ENCODE results near the gene SHISA9.

SHISA9 gene

DNA sequence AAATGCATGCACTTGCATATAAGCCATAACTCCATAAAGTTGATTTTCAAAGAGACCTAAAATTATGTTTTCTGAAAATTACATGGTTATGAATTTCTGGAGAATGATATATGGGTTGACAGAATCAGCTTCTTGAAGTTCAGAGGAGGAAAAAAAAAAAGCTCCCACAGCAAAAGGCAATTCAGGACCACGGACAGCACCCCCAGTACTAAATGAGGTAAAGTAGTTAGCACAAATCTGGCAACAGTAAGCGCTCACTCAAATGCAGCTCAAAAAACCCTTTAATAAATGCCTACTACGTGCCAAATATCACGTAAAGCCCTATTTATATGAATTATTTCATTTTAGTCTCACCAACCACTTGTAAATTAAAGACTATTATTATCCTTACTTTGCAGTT lies 135.2 kb downstream of the SHISA9 start:
- no peak for DNase-seq

DNA sequence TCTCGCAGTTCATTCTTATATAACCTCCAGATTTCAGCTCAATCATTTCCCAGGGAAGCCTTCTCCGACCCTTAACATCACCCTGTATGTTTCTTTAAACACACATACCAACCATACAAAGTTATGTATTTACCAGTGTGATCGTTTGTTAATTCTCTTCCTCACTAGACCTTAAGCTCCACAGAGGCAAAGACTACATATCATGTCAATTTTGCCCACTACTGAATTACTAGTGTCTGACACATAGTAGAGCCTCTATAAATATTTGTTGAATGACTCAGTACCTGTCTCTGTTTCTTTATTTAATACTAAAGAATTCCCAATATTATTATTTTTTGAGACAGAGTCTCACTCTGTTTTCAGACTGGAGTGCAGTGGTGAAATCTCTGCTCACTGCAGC lies 137.2 kb downstream of the SHISA9 start:
- DNase-seq = no peak

DNA sequence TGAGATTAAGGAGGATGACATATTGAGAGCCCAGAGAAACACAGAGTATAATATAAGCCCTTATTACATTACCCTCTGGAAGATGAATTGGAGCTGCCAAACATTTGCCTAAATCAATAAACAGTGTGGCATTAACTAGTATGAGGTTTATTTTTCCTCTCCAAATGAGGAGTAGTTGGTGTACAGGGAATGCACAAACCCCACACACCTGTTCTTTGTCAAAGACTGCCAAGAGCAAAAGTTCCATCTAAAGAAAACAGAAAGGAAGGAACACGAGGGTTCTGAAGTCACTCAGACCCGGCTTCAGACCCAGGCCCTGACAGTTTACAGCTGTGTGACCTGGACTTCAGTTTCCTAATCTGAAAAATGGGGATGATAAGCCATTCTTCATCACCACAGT lies 138.1 kb downstream of the SHISA9 start:
- no peak for DNase-seq

DNA sequence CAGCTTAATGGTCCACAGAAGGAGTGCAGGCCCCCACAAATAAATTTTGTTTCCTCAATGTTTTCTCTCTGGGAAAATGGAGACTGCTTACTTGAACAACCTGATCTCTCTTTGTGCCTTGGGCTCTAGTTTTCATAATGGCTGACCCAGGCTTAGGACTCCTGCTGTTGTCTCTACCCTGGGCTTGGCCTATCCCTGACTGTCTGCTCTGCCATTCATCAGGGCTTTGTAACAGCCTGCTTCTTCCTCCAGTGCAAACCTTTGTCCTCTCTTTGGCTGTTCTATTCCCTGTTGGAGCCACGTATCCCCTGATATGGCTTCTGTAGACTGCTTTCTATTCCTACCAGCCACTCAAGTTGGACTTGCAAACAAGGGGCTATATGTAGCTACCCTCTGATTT lies 139.8 kb downstream of the SHISA9 start:
- no peak for DNase-seq

GRCh38 chr16:13041646-13042290 lies 140.4 kb downstream of the SHISA9 start:
- DNase-seq = no peak

DNA sequence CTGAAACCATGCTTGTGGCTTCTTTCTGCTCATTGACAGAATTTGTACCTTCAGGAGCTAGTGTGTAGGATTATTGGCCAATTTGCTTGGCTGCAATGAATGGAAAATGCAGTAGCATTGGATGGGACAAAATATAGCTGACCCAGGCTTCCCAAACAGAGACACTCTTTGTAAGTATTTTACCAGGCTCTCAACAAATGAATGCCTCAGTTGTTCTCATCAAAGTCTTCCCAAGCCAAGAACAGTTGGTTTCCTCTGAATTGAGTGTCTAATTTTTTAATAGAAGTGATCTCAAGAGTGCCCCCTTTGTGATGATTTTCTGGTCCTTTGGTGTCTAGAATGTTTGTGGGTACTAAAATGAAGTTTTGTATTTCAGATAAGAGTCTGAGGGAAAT lies 140.9 kb downstream of the SHISA9 start:
- no peak for DNase-seq

DNA sequence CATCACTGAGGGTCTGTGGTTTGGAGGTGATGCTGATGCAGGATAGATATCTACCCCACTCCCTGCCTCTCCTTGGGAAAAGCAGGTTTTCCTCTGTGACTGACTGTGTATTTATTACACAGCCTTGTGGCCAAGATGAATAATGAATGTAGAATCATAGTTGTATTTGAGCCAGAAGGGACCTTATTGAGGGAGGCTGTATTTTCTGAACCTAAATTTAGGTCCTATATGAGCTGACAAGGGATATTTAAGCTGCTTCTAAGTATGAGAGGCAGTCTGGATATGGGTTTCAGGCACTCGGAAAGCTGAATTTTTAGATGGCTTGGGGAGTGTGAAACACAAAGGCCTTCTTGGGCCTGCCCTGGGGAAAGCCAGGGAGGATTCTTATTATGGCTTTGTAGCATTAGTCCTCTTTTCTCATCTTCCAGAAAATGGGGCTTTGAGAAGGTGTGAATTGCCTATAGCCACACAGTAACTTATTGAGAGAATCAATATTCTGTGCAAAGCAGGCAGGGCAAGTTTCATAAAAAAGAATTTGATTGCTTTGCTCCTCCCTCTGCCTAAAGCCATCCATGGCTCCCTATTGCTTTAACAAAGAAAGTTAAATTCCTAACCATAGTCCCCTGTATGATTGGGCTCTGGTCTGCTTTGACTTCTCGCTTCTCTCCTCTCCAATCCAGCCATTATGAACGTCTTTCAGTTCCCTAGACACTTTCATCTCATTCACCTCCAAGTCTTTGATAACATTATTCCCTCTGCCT lies 144.8 kb downstream of the SHISA9 start:
- no peak for DNase-seq

DNA sequence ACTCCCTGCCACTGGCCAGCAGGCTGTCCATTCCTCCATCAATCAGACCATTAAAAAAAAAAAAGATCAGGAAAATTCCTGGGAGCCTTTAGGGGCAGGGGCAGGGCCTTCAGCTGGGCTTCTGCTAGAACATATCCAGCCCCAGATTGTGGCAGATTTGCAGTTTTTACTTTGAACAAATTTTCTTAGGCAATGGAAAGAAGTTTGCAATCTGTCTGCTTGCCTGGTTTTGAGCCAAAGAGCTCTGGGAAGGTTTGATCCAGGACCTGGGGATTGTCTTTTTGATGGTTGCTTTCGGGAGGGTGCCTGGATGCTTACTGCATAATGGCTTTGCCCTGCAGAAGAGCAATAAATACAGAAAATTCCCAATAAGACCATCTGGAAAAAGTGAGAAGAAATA lies 145.9 kb downstream of the SHISA9 start:
- no peak for DNase-seq

- DNase-seq = no peak
Measured at GRCh38 chr16:13049688-13050087, 148.3 kb downstream of the SHISA9 start.

GRCh38 chr16:13052431-13052830 lies 151.0 kb downstream of the SHISA9 start:
- no peak for DNase-seq

DNA sequence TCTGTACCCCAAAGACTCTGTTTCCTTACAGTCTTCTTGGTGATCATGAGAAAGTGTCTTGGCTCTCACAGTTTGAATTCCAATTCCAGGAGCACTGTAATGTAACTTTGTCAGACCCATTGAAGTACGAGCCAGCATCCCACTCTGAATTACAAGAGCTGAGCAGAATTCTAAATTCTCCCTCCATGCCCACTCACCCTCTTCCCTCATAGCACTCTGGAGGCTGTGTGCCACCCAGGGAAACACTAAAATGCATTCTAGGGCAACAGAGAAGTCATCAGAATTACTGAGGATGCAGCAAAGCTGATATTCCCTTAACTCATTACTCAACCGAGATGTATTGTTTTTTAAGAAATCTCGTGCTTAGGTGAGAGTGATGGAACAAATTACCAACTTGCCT lies 154.1 kb downstream of the SHISA9 start:
- no peak for DNase-seq

DNA sequence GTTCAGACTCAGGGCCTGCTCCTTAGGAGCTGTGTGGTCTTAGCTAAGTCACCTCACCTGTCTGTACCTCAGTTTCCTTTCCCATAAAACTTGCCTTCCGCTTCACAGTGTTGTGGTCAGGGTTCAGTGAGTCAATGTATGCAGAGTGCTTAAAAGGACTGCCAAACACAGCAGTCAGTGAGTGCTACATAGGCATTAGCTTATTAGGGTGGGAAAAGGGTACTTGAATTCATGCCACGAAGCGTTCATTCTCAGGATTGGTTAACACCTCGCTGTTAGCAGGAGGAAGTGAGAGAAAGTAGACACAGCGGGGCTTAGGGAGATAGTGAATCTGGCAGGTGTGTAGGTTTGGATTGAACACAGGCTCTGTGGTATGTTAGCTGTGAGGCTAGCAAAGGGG lies 155.2 kb downstream of the SHISA9 start:
- DNase-seq = no peak

DNA sequence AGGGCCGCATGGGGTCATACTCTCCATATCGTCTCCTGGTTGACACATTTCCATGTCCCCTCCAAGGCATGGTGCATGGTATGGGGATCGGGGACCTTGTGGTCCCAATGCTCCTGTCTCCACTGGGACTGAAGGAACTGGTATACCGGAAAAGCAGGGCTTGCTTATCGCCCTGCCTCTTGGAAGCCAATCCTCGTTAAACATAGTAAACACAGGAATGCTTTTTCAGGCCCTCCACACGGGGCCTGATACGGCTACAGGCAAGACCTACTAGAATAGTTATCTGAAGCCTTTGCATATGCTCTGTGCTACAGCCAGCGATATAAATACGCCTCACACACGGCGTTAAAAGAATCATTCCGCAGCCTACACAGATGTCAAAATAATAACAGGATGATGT lies 159.5 kb downstream of the SHISA9 start:
- DNase-seq = no peak

- DNase-seq = no peak
Measured at GRCh38 chr16:13061691-13062090, 160.3 kb downstream of the SHISA9 start.

- DNase-seq = no peak
Measured at GRCh38 chr16:13062219-13062618, 160.8 kb downstream of the SHISA9 start.

DNA sequence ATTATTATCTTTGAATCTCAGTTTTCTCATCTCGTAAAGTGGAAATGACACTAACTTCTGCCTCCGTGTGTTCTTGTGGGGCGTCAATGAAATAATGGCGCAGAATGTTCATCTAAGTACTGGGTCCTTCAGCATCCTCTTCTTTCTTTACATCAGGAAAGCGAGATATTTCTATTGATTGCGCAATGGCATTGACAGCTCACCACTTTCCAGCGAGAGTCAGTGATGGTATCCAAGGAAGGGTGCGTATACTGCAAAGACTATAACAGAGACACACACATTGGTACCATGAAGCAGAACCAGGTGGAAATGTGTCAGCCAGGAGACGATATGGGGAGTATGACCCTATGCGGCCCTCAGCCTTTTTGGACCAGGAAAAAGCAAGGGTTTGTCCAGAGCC lies 162.1 kb downstream of the SHISA9 start:
- no peak for DNase-seq

DNA sequence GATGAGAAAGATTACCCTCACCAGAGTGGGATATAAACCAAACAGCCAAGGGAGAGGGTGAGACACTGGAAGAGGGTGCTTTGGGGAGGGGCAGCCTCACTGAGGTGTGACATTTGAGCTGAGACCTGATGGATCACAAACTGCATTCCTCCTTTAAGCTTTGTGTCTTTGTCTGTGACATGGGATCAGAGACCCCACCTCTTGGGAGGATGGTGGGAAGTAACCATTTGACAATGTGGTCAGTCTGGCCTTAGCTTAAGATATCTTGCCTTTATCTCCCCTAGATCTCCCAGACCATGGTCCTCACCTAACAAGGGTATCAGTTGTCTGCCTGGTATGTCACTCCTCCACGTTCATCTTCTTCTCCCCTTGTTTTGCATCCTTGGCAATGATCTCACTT lies 163.4 kb downstream of the SHISA9 start:
- DNase-seq = no peak

DNA sequence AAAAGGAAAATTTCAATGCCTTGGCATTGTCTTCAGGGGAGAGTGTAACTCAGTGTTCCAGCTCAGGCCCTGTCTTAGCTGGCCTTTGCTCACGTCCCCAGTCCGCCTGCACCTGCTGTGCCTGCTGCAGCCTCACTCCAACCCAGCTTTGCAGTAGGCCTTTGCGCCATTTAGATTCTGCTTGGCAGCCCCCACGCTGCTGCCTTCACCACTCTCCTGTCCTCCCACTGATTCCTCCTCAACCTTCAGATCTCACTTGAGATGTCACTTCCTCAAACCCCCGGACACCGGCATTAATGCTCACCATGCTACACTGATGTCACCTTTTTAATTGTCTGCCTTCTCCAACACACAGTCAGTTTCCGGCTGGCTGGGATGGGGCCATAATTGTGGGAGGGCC lies 166.2 kb downstream of the SHISA9 start:
- no peak for DNase-seq

GRCh38 chr16:13068912-13069583 lies 167.7 kb downstream of the SHISA9 start:
- no peak for DNase-seq

DNA sequence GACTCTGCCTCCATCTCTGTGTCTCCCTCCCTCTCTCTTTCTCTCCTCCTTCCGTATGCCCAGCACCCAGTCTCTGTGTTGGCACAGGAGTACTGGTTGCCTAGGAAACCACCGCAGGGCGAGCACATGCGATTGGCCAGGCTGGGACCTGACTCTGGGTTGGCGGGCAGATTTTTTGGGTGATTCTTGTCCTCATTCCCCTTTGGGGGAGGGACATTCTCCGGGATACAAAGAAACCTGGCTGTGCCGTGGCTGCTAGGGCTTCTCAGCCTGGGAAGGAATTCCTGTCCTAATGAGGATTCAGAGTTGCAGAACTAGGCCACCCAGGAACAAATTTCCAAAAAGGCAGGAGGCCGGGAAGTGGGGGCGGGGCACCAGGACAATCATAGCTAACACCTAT lies 168.9 kb downstream of the SHISA9 start:
- DNase-seq = no peak

- DNase-seq = no peak
Measured at GRCh38 chr16:13076878-13077277, 175.5 kb downstream of the SHISA9 start.

GRCh38 chr16:13077816-13078215 lies 176.4 kb downstream of the SHISA9 start:
- peak; percentile 15 for DNase-seq

DNA sequence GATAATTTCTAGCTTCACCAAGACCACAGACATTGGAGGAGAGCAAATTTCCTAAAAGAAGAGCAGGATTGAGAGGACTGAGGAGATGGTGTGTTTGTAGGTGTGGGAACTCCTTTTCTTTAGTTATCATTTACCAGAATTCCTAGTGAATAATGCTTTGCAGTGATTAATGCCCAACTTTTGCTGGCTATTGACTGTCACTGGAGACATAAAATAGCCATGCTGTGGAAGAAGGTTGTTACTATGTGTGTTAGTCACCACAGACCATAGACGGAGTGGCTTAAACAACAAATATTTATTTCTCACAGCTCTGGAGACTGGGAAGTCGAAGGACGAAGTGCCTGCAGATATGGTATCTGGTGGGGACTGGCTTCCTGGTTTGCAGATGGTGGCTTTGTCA lies 179.1 kb downstream of the SHISA9 start:
- no peak for DNase-seq

GRCh38 chr16:13081825-13082331 lies 180.5 kb downstream of the SHISA9 start:
- DNase-seq = no peak

Measured in NCI-H345 (cell line).